ENCODE data around the gene TPRN. TPM values are rescaled to one million over a fixed set of nuclear protein-coding genes. Genes with fewer than 3 reads are reported as not detected.

The TPRN gene
- total RNA-seq, 4 donors from 2014 or later = 3.4 to 10.2 (median 6.3) TPM

GRCh38 chr9:137193771-137194170, 6.8 kb downstream of the TPRN start:
- Histone ChIP-seq H3K4me1 (peaks cover 28 to 45% of the 10 kb centered on the region in 2 donors), H3K9me3 (no peaks in the 10 kb centered on the region), H3K36me3 (peaks cover 0 to 22% of the 10 kb centered on the region in 2 donors), H3K27ac (no peak overlapping the region), H3K4me3 (no peak overlapping the region), H3K27me3 (no peaks in the 10 kb centered on the region)
- intact Hi-C loops (cut with DNase I; ENCODE audit: low total_unique reads) = no loop called here
- TF ChIP-seq POLR2A (IDR thresholded peaks at IDR 0.05) = no peak
- TF ChIP-seq, protein P1, sequence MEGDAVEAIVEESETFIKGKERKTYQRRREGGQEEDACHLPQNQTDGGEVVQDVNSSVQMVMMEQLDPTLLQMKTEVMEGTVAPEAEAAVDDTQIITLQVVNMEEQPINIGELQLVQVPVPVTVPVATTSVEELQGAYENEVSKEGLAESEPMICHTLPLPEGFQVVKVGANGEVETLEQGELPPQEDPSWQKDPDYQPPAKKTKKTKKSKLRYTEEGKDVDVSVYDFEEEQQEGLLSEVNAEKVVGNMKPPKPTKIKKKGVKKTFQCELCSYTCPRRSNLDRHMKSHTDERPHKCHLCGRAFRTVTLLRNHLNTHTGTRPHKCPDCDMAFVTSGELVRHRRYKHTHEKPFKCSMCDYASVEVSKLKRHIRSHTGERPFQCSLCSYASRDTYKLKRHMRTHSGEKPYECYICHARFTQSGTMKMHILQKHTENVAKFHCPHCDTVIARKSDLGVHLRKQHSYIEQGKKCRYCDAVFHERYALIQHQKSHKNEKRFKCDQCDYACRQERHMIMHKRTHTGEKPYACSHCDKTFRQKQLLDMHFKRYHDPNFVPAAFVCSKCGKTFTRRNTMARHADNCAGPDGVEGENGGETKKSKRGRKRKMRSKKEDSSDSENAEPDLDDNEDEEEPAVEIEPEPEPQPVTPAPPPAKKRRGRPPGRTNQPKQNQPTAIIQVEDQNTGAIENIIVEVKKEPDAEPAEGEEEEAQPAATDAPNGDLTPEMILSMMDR (IDR thresholded peaks at IDR 0.05 in 4 of 5, conservative IDR thresholded peaks at IDR 0.05 in 1 of 5) = no peak
- no peak for DNase-seq
- in situ Hi-C loops (cut with MboI; ENCODE audit: low sequenced_read_pairs in 4 of 4) = no loop called here
- no peak for ATAC-seq

GRCh38 chr9:137192859-137193258, 7.7 kb downstream of the TPRN start:
- no peak for ATAC-seq
- no peak for DNase-seq
- in situ Hi-C loops (cut with MboI; ENCODE audit: low sequenced_read_pairs in 4 of 4) = no loop called here
- intact Hi-C loops (cut with DNase I; ENCODE audit: low total_unique reads) = no loop called here
- Histone ChIP-seq H3K27me3 (no peaks in the 10 kb centered on the region), H3K4me1 (peaks cover 21 to 40% of the 10 kb centered on the region in 2 donors), H3K9me3 (no peaks in the 10 kb centered on the region), H3K4me3 (no peak overlapping the region), H3K27ac (no peak overlapping the region), H3K36me3 (peaks cover 0 to 22% of the 10 kb centered on the region in 2 donors)
- no peak for TF ChIP-seq POLR2A (IDR thresholded peaks at IDR 0.05)
- TF ChIP-seq, protein P1 (IDR thresholded peaks at IDR 0.05 in 4 of 5, conservative IDR thresholded peaks at IDR 0.05 in 1 of 5) = no peak

DNA sequence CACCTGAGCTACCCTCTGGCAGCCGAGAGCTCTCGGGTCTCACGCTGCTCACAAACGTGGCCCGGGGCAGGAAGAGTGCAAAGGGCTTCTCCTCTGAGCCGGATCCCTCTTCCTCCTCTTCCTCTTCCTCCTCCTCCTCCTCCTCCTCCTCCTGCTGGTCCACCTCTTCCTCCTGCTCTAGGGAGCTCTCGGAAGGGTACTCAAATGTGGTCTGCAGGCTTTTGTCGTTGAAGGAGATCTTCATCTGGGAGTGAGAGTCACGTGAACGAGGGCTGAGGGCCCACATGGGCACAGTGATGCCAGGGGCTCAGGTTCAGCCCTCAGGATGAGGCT, 8.1 kb downstream of the TPRN start:
- ATAC-seq = no peak
- H3K4me3 ChIP-seq = no peak overlapping the region
- no peak for TF ChIP-seq POLR2A (IDR thresholded peaks at IDR 0.05)
- TF ChIP-seq, protein P1 (IDR thresholded peaks at IDR 0.05 in 4 of 5, conservative IDR thresholded peaks at IDR 0.05 in 1 of 5) = no peak
- no peak for DNase-seq
- in situ Hi-C loops (cut with MboI; ENCODE audit: low sequenced_read_pairs in 4 of 4) = no loop called here
- no peaks in the 10 kb centered on the region for H3K27me3 ChIP-seq
- peaks cover 25 to 40% of the 10 kb centered on the region in 2 donors for H3K4me1 ChIP-seq
- intact Hi-C loops (cut with DNase I; ENCODE audit: low total_unique reads) = no loop called here
- peaks cover 0 to 22% of the 10 kb centered on the region in 2 donors for H3K36me3 ChIP-seq
- no peak overlapping the region for H3K27ac ChIP-seq
- no peaks in the 10 kb centered on the region for H3K9me3 ChIP-seq

GRCh38 chr9:137191691-137192447, 8.7 kb downstream of the TPRN start:
- no peak for ATAC-seq
- H3K9me3 ChIP-seq = no peaks in the 10 kb centered on the region
- in situ Hi-C loops (cut with MboI; ENCODE audit: low sequenced_read_pairs in 4 of 4) = no loop called here
- H3K27ac ChIP-seq = no peak overlapping the region
- TF ChIP-seq, protein P1 (IDR thresholded peaks at IDR 0.05 in 4 of 5, conservative IDR thresholded peaks at IDR 0.05 in 1 of 5) = no peak
- no peak for DNase-seq
- H3K4me3 ChIP-seq = no peak overlapping the region
- H3K4me1 ChIP-seq = peaks cover 28 to 41% of the 10 kb centered on the region in 2 donors
- no peaks in the 10 kb centered on the region for H3K27me3 ChIP-seq
- H3K36me3 ChIP-seq = peaks cover 0 to 22% of the 10 kb centered on the region in 2 donors
- intact Hi-C loops (cut with DNase I; ENCODE audit: low total_unique reads) = no loop called here
